ENCODE measurements around the gene STXBP2.
A peak's percentile ranks its signal among the peaks of the same experiment; 100 is the strongest.

STXBP2 gene

GRCh38 chr19:7612282-7613274 lies 24.3 kb upstream of the STXBP2 start:
- DNase-seq (ENCODE audit: low read depth in 2 of 2) = no peak

- DNase-seq (ENCODE audit: low read depth in 2 of 2) = no peak
These were observed 21.8 kb upstream of the STXBP2 start for GRCh38 chr19:7614859-7615741.

- DNase-seq (ENCODE audit: low read depth in 2 of 2) = no peak
These were observed 19.7 kb upstream of the STXBP2 start for GRCh38 chr19:7617172-7617571.

- DNase-seq (ENCODE audit: low read depth in 2 of 2) = no peak
These were observed 19.2 kb upstream of the STXBP2 start for GRCh38 chr19:7617735-7618134.

GRCh38 chr19:7618348-7618747 lies 18.6 kb upstream of the STXBP2 start:
- DNase-seq (ENCODE audit: low read depth in 2 of 2) = no peak

- no peak for DNase-seq (ENCODE audit: low read depth in 2 of 2)
These were observed 18.0 kb upstream of the STXBP2 start for GRCh38 chr19:7618771-7619510.

- DNase-seq (ENCODE audit: low read depth in 2 of 2) = no peak
These were observed 17.1 kb upstream of the STXBP2 start for GRCh38 chr19:7619671-7620441.

GRCh38 chr19:7620442-7621412 lies 16.2 kb upstream of the STXBP2 start:
- DNase-seq (ENCODE audit: low read depth in 2 of 2) = no peak

- no peak for DNase-seq (ENCODE audit: low read depth in 2 of 2)
These were observed 13.8 kb upstream of the STXBP2 start for GRCh38 chr19:7622933-7623685.

- no peak for DNase-seq (ENCODE audit: low read depth in 2 of 2)
These were observed 12.9 kb upstream of the STXBP2 start for GRCh38 chr19:7623725-7624603.

- no peak for DNase-seq (ENCODE audit: low read depth in 2 of 2)
These were observed 12.1 kb upstream of the STXBP2 start for GRCh38 chr19:7624810-7625209.

- DNase-seq (ENCODE audit: low read depth in 2 of 2) = no peak
These were observed 11.0 kb upstream of the STXBP2 start for GRCh38 chr19:7625763-7626372.

GRCh38 chr19:7627166-7627565 lies 9.7 kb upstream of the STXBP2 start:
- no peak for DNase-seq (ENCODE audit: low read depth in 2 of 2)

GRCh38 chr19:7628589-7629311 lies 8.2 kb upstream of the STXBP2 start:
- no peak for DNase-seq (ENCODE audit: low read depth in 2 of 2)

- DNase-seq (ENCODE audit: low read depth in 2 of 2) = peak; percentile 84 to 91
These were observed 7.4 kb upstream of the STXBP2 start, which contains the start of the genes PET100 and XAB2 for GRCh38 chr19:7629347-7630054. Gene PET100, plus strand, starts transcription at chr19:7629793. Its CDS starts 41 bp downstream, at chr19:7629834. Gene XAB2, minus strand, starts transcription at chr19:7629545. Its CDS starts 18 bp downstream, at chr19:7629527.

- DNase-seq (ENCODE audit: low read depth in 2 of 2) = no peak
These were observed 5.3 kb upstream of the STXBP2 start for GRCh38 chr19:7631577-7631976.

All from stimulated activated CD8-positive, alpha-beta memory T cell treated with anti-CD3 and anti-CD28 coated beads, Interleukin-15, amount 100 ng/mL, for 4 hours (primary cell).